Measurements from ENCODE around the gene CNNM4.

The CNNM4 gene

GRCh38 chr2:96838345-96839292 lies 77.9 kb downstream of the CNNM4 start:
- DNase-seq (ENCODE audit: low read depth) = no peak
- H3K4me3 ChIP-seq (ENCODE audit: control insufficient read depth, low read depth, low read length) = no peak overlapping the region
- TF ChIP-seq, protein P1, sequence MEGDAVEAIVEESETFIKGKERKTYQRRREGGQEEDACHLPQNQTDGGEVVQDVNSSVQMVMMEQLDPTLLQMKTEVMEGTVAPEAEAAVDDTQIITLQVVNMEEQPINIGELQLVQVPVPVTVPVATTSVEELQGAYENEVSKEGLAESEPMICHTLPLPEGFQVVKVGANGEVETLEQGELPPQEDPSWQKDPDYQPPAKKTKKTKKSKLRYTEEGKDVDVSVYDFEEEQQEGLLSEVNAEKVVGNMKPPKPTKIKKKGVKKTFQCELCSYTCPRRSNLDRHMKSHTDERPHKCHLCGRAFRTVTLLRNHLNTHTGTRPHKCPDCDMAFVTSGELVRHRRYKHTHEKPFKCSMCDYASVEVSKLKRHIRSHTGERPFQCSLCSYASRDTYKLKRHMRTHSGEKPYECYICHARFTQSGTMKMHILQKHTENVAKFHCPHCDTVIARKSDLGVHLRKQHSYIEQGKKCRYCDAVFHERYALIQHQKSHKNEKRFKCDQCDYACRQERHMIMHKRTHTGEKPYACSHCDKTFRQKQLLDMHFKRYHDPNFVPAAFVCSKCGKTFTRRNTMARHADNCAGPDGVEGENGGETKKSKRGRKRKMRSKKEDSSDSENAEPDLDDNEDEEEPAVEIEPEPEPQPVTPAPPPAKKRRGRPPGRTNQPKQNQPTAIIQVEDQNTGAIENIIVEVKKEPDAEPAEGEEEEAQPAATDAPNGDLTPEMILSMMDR (IDR thresholded peaks at IDR 0.05; ENCODE audit: control insufficient read depth, insufficient read depth, low read depth, low read length, missing control alignments) = no peak

DNA sequence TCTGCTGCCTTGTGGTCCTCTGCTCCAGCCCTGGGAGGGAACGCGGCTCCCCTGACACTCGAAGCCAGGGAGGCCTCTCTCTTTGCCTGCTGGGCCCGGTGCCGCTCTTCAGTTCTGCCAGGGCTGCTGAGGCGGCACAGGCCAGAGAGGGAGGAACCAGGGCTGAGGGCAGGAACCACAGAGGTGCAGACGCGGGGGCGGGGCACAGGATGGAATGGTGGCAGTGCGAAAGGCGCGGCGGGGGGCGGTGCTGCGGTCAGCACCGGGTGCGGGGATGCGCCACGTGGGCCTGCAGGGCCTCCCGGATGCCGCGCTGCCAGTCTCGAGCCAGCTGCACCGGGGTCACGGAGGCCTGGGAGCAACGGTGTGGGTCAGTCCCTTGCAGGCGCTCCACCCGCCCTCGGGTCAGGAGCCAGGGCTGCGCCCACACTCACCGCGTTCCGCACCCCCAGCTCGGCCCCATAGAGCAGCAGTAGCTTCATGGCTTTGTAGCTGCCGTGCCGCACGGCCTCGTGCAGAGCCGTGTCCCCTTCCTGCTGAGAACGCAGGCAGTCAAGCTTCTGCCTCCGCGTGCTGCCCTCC lies 78.7 kb downstream of the CNNM4 start:
- TF ChIP-seq, protein P1 (IDR thresholded peaks at IDR 0.05; ENCODE audit: control insufficient read depth, insufficient read depth, low read depth, low read length, missing control alignments) = no peak
- no peak overlapping the region for H3K4me3 ChIP-seq (ENCODE audit: control insufficient read depth, low read depth, low read length)
- no peak for DNase-seq (ENCODE audit: low read depth)

GRCh38 chr2:96839875-96840850 lies 79.5 kb downstream of the CNNM4 start:
- H3K4me3 ChIP-seq (ENCODE audit: control insufficient read depth, low read depth, low read length) = no peak overlapping the region
- TF ChIP-seq, protein P1 (IDR thresholded peaks at IDR 0.05; ENCODE audit: control insufficient read depth, insufficient read depth, low read depth, low read length, missing control alignments) = no peak
- no peak for DNase-seq (ENCODE audit: low read depth)

DNA sequence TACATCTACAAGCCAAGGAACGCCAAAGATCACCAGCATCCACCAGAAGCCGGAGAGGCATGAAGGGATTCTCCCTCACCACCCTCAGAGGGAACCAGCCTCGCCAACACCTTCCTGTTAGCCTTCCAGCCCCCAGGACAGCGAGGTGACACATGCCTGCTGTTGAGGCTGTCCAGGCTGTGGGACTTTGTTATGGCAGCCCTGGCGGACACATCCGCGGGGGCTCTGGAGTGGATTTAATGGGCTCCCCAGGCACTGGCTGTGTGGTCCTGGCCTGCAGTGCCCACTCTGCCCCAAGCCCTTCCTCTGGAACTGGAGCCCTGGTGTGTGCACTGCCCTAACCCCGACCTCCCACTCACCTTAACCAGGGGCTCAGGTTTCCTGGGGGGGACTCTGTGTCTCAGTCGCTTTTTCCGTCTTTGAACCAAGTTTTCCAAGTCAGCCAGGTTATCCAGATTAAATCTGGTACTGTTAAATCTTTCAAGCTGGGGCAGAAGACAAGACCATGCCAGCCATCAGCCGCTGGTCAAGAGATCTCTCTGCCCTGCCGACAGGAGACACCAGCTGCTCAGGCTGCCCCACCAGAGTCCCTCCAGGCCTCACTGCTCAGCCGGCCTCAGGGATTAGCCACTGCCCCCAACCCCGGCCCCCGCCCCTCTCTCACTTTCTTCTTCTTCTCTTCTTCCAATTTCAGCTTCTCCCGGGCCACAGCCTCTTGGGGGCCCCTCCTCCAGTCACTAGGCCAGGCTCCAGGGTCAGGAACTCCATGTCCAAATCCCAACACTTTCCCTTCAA lies 81.2 kb downstream of the CNNM4 start:
- H3K4me3 ChIP-seq (ENCODE audit: control insufficient read depth, low read depth, low read length) = no peak overlapping the region
- no peak for DNase-seq (ENCODE audit: low read depth)
- TF ChIP-seq, protein P1 (IDR thresholded peaks at IDR 0.05; ENCODE audit: control insufficient read depth, insufficient read depth, low read depth, low read length, missing control alignments) = no peak

GRCh38 chr2:96842600-96842999 lies 81.9 kb downstream of the CNNM4 start:
- TF ChIP-seq, protein P1 (IDR thresholded peaks at IDR 0.05; ENCODE audit: control insufficient read depth, insufficient read depth, low read depth, low read length, missing control alignments) = no peak
- no peak for DNase-seq (ENCODE audit: low read depth)
- no peak overlapping the region for H3K4me3 ChIP-seq (ENCODE audit: control insufficient read depth, low read depth, low read length)

All from AG09309 (cell line).